HCT116 (cell line): ENCODE measurements around the gene PCYT1B. TPM values are rescaled to one million over a fixed set of nuclear protein-coding genes. Genes with fewer than 3 reads are reported as not detected.

Experiments
- ATAC-seq: fragments of 200-7000 bp; cut with Tn5 transposase; 2 replicates; pipeline ENCODE4 v1.9.1; 2020; ENCODE audit warnings: mild to moderate bottlenecking, moderate library complexity
- BruUV-seq: library from RNA; stranded (reverse); fragments of 400-500 nt; replicated peaks from 2 replicates; lab custom pipeline; 2021; lab: Mats Ljungman, UMichigan
- CTCF ChIA-PET: fragments of 300-600 bp; sonication (Branson Sonifier 250); formaldehyde crosslinking; loops from one replicate; lab custom pipeline; 2021; ENCODE audit warnings: antibody characterized with exemption; lab: Charles Lee
- POLR2A ChIA-PET: fragments of 300-600, 350-600 bp; sonication (Branson Sonifier 250); formaldehyde crosslinking; loops from one replicate; lab custom pipeline; 2021; ENCODE audit warnings: antibody characterized with exemption; lab: Charles Lee
- RAD21 ChIA-PET, 2 experiments: fragments of 300-600 bp; sonication (Branson Sonifier 250); formaldehyde crosslinking; loops; one replicate each; lab custom pipeline; 2023; ENCODE audit warnings: low total read pairs in 2 of 2; ENCODE audit not compliant: uncharacterized antibody in 2 of 2, unreplicated experiment in 2 of 2, low non-redundant PET in 1 of 2; lab: Charles Lee
- DNase-seq: peaks from one replicate; pipeline ENCODE4 v3.0.0-alpha.2; 2010; ENCODE audit warnings: low read depth, low spot score
- H2AFZ ChIP-seq: fragments of 200-600 bp; shearing (Covaris generic), sonication (generic); 2 replicates; pipeline ENCODE4 v1.6.1; 2017; ENCODE audit warnings: low read depth, mixed run types, mixed read lengths, antibody characterized with exemption, low read length; ENCODE audit not compliant: poor library complexity, severe bottlenecking
- H3K27ac ChIP-seq: 2 replicates; pipeline ENCODE4 v1.5.1; 2012; ENCODE audit warnings: low read depth, low read length
- H3K27me3 ChIP-seq: fragments of 200-600 bp; sonication (generic); 2 replicates; pipeline ENCODE4 v1.6.1; 2016; ENCODE audit warnings: mixed run types, low read length, mixed read lengths; ENCODE audit not compliant: insufficient read depth
- H3K36me3 ChIP-seq, 2 experiments: fragments of 200-500 bp in 1 of 2; fragments of 200-600 bp in 1 of 2; sonication (Bioruptor generic) in 1 of 2; sonication (generic) in 1 of 2; 2 replicates each; pipeline versions ENCODE4 v1.5.1 to v1.6.1; 2014 to 2016; ENCODE audit warnings: low read length in 2 of 2, inconsistent platforms in 1 of 2, mixed read lengths in 1 of 2, mixed run types in 1 of 2; ENCODE audit not compliant: insufficient read depth in 2 of 2, control insufficient read depth in 1 of 2
- H3K4me1 ChIP-seq, 2 experiments: fragments of 200-600 bp in 1 of 2; sonication (generic) in 1 of 2; 2 replicates each; pipeline versions ENCODE4 v1.5.1 to v1.6.1; 2012 to 2017; ENCODE audit warnings: low read length in 2 of 2, inconsistent platforms in 1 of 2, mild to moderate bottlenecking in 1 of 2, mixed read lengths in 1 of 2, mixed run types in 1 of 2, moderate library complexity in 1 of 2; ENCODE audit not compliant: insufficient read depth in 2 of 2, control insufficient read depth in 1 of 2
- H3K4me2 ChIP-seq: fragments of 200-600 bp; sonication (generic); 2 replicates; pipeline ENCODE4 v1.6.1; 2017; ENCODE audit warnings: mixed run types, low read length, mixed read lengths
- H3K4me3 ChIP-seq, 2 experiments: fragments of 200-600 bp in 1 of 2; sonication (generic) in 1 of 2; replicated peaks in 1 of 2; 2 replicates each; pipeline ENCODE4 v1.5.1; 2011 to 2016; ENCODE audit warnings: low read length in 2 of 2, control low read depth in 1 of 2, low read depth in 1 of 2, mild to moderate bottlenecking in 1 of 2, mixed read lengths in 1 of 2, mixed run types in 1 of 2
- H3K79me2 ChIP-seq: fragments of 200-600 bp; sonication (generic); 2 replicates; pipeline ENCODE4 v1.6.1; 2017; ENCODE audit warnings: mild to moderate bottlenecking, mixed run types, low read length, moderate library complexity, mixed read lengths; ENCODE audit not compliant: insufficient read depth
- H3K9ac ChIP-seq: fragments of 200-600 bp; sonication (generic); 2 replicates; pipeline ENCODE4 v1.6.1; 2016; ENCODE audit warnings: low read length, mixed read lengths
- H3K9me2 ChIP-seq: fragments of 200-600 bp; sonication (generic), shearing (Covaris generic); 2 replicates; pipeline ENCODE4 v1.6.1; 2017; ENCODE audit warnings: mixed run types, mild to moderate bottlenecking, moderate library complexity; ENCODE audit not compliant: insufficient read depth
- H3K9me3 ChIP-seq, 2 experiments: fragments of 200-500 bp in 1 of 2; fragments of 200-600 bp in 1 of 2; sonication (Bioruptor generic) in 1 of 2; sonication (generic) in 1 of 2; 2 replicates each; pipeline ENCODE4 v1.6.1; 2014 to 2017; ENCODE audit warnings: low read length in 2 of 2, mixed read lengths in 2 of 2, inconsistent platforms in 1 of 2, low read depth in 1 of 2, mild to moderate bottlenecking in 1 of 2, mixed run types in 1 of 2, moderate library complexity in 1 of 2; ENCODE audit not compliant: control insufficient read depth in 1 of 2, insufficient read depth in 1 of 2
- H4K20me1 ChIP-seq: fragments of 200-600 bp; sonication (generic), shearing (Covaris generic); 2 replicates; pipeline ENCODE4 v1.6.1; 2017; ENCODE audit warnings: mixed run types, mild to moderate bottlenecking, moderate library complexity; ENCODE audit not compliant: insufficient read depth
- ATF3 ChIP-seq: IDR thresholded peaks from 2 replicates; pipeline ENCODE4 v1.6.1; 2012
- CBX3 ChIP-seq: IDR thresholded peaks from 2 replicates; pipeline ENCODE4 v1.6.1; 2012; ENCODE audit warnings: low read depth
- CEBPB ChIP-seq: IDR thresholded peaks from 2 replicates; pipeline ENCODE4 v1.6.1; 2012; ENCODE audit warnings: low read depth
- CTCF ChIP-seq, 3 experiments: fragments of 200-600 bp in 1 of 3; sonication (generic) in 1 of 3; IDR thresholded peaks in 2 of 3; conservative IDR thresholded peaks in 1 of 3; 2 replicates each; pipeline ENCODE4 v1.5.1; 2012 to 2017; ENCODE audit warnings: low read depth in 2 of 3, low read length in 2 of 3, antibody characterized with exemption in 1 of 3, borderline replicate concordance in 1 of 3, control low read depth in 1 of 3, mild to moderate bottlenecking in 1 of 3, mixed read lengths in 1 of 3, mixed run types in 1 of 3, moderate library complexity in 1 of 3; ENCODE audit not compliant: insufficient read depth in 1 of 3
- EGR1 ChIP-seq: IDR thresholded peaks from 2 replicates; pipeline ENCODE4 v1.6.1; 2012; ENCODE audit warnings: low read depth
- ELF1 ChIP-seq: IDR thresholded peaks from 2 replicates; pipeline ENCODE4 v1.6.1; 2012; ENCODE audit warnings: low read depth, borderline replicate concordance
- EZH2 ChIP-seq: fragments of 200-600 bp; sonication (generic); IDR thresholded peaks from 2 replicates; pipeline ENCODE4 v1.6.1; 2017; ENCODE audit warnings: antibody characterized with exemption, mixed run types
- EZH2phosphoT487 ChIP-seq: fragments of 200-600 bp; IDR thresholded peaks from 2 replicates; pipeline ENCODE4 v1.6.1; 2018; ENCODE audit warnings: antibody characterized with exemption, borderline replicate concordance
- FOSL1 ChIP-seq: IDR thresholded peaks from 2 replicates; pipeline ENCODE4 v1.6.1; 2012; ENCODE audit warnings: low read depth
- MAX ChIP-seq: IDR thresholded peaks from 2 replicates; pipeline ENCODE4 v1.6.1; 2012
- POLR2A ChIP-seq: IDR thresholded peaks from 2 replicates; pipeline ENCODE4 v1.7.0; 2011; ENCODE audit warnings: borderline replicate concordance; ENCODE audit not compliant: insufficient read depth, insufficient read length; ENCODE audit errors: extremely low read depth
- POLR2AphosphoS5 ChIP-seq: IDR thresholded peaks from 2 replicates; pipeline ENCODE4 v1.6.1; 2011; ENCODE audit warnings: mild to moderate bottlenecking, low read depth, low read length, moderate library complexity
- RAD21 ChIP-seq: IDR thresholded peaks from 2 replicates; pipeline ENCODE4 v1.6.1; 2012; ENCODE audit warnings: low read depth, mild to moderate bottlenecking
- SIN3A ChIP-seq: IDR thresholded peaks from 2 replicates; pipeline ENCODE4 v1.6.1; 2012; ENCODE audit warnings: low read depth
- SRF ChIP-seq: IDR thresholded peaks from 2 replicates; pipeline ENCODE4 v1.6.1; 2012; ENCODE audit warnings: low read depth
- YY1 ChIP-seq: IDR thresholded peaks from 2 replicates; pipeline ENCODE4 v1.6.1; 2011; ENCODE audit warnings: low read length, low read depth, moderate library complexity, mild to moderate bottlenecking; ENCODE audit not compliant: insufficient replicate concordance; ENCODE audit errors: extremely low read depth
- ZBTB33 ChIP-seq: IDR thresholded peaks from 2 replicates; pipeline ENCODE4 v1.6.1; 2011; ENCODE audit warnings: mild to moderate bottlenecking, low read length, moderate library complexity; ENCODE audit not compliant: insufficient replicate concordance; ENCODE audit errors: extremely low read depth
- ZFX ChIP-seq: fragments of 450-650 bp; IDR thresholded peaks from 2 replicates; pipeline ENCODE4 v1.6.1; 2017
- intact Hi-C: fragments of 100-400 bp; cut with micrococcal nuclease; formaldehyde crosslinking; loops from 2 replicates; pipeline ENCODE4 v1.10.0; 2022
- total RNA-seq: library from RNA; stranded (reverse); gene quantifications from one replicate; pipeline ENCODE4 v1.2.1, GENCODE V29; 2021; ENCODE audit not compliant: unreplicated experiment

PCYT1B gene
- total RNA-seq, 1 experiment from 2014 or later = not detected

GRCh38 chrX:24575496-24575895 is 71.7 kb downstream of the PCYT1B start:
- no peaks in the 10 kb centered on the region for H3K36me3 ChIP-seq
- no peaks in the 10 kb centered on the region for H3K27me3 ChIP-seq
- H3K27ac ChIP-seq = no peak overlapping the region
- H3K9me2 ChIP-seq = no peaks in the 10 kb centered on the region
- H4K20me1 ChIP-seq = no peaks in the 10 kb centered on the region
- ChIA-PET POLR2A (no interaction called here), RAD21 (no interaction called here), CTCF (no interaction called here)
- ATAC-seq (no peak), DNase-seq (no peak)
- no peaks in the 10 kb centered on the region for H3K79me2 ChIP-seq
- H3K4me2 ChIP-seq = no peak overlapping the region
- H3K9ac ChIP-seq = no peak overlapping the region
- BruUV-seq = no TSS peak
- TF ChIP-seq RAD21 (no peak), EGR1 (no peak), EZH2 (no peak), YY1 (no peak), CTCF (IDR thresholded peaks at IDR 0.05 in 2 of 3, conservative IDR thresholded peaks at IDR 0.05 in 1 of 3; ENCODE audit: borderline replicate concordance in 1 of 3, insufficient read depth in 1 of 3, low read depth in 2 of 3, low read length in 2 of 3) (no peak), SRF (no peak), POLR2A (no peak), FOSL1 (no peak), SIN3A (no peak), CBX3 (no peak), MAX (no peak), CEBPB (no peak), POLR2AphosphoS5 (no peak), ZBTB33 (no peak), ZFX (no peak), ELF1 (no peak), ATF3 (no peak), EZH2phosphoT487 (no peak)
- no peaks in the 10 kb centered on the region for H3K4me1 ChIP-seq
- intact Hi-C loops = no loop called here
- no peak overlapping the region for H3K4me3 ChIP-seq
- H2AFZ ChIP-seq = no peak overlapping the region
- H3K9me3 ChIP-seq = no peaks in the 10 kb centered on the region
